NT2/D1 (cell line): ENCODE data around the gene CFAP65.

Source experiments
- SUZ12 ChIP-seq: IDR thresholded peaks from 2 replicates; pipeline ENCODE4 v1.6.1; 2011; ENCODE audit not compliant: insufficient read length, insufficient read depth; ENCODE audit errors: extremely low read depth
- YY1 ChIP-seq: IDR thresholded peaks from 2 replicates; pipeline ENCODE4 v1.6.1; 2011; ENCODE audit not compliant: insufficient read length, insufficient read depth
- ZNF274 ChIP-seq: IDR thresholded peaks from 2 replicates; pipeline ENCODE4 v1.6.1; 2011; ENCODE audit warnings: mild to moderate bottlenecking, low read depth, low read length

GRCh38 chr2:219087361-219087760 lies 46.0 kb upstream of the CFAP65 start:
- TF ChIP-seq ZNF274 (no peak), YY1 (no peak), SUZ12 (no peak)
